Measurements from ENCODE around the gene NTMT2.
"Not testable (repeated sequence)": the region's sequence is repeated elsewhere in the genome, so short reads cannot be mapped to it uniquely, and the experiment has no call there.

Gene NTMT2

GRCh38 chr1:170157820-170158219, 12.1 kb downstream of the NTMT2 start:
- no peak for DNase-seq

DNA sequence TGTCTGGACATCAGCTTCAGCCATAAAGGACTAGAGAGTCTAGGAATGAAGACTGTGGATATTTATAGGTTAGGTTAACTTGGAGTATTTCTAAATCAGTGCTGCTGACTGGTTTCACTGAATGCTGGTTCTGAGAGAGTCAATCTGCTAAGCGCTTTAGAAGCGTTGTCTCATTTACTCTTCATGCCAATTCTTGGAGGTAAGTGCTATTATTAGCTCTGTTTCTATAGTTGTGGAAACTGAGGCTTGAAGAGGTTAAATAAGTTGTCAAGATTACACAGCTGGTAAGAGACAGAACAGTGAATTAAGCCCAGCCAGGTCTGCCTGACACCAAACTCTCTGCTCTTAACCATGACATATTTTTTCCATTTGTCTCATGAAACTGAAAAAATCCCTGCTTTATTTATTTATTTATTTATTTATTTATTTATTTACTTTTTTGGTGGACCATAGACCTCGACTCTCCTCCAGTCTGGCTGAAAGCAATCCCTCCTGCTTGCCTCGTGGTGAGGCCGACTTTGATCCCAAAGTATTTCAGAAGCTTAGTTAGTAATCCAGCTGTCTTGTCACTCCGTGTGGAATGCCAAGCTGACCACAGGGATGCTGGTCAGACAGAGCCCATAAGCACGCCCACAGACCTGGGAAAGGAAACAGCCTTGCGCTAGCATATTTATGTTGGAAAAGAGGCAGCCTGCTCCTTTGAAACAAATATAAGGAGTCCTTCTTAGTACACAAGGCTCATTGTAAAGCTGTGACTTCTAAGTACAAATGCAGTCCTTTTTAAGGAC, 16.9 kb downstream of the NTMT2 start:
- no peak for DNase-seq

- no peak for DNase-seq
These were observed 18.5 kb downstream of the NTMT2 start for GRCh38 chr1:170164103-170164763.

- DNase-seq = no peak
These were observed 20.9 kb downstream of the NTMT2 start for GRCh38 chr1:170166518-170167180.

DNA sequence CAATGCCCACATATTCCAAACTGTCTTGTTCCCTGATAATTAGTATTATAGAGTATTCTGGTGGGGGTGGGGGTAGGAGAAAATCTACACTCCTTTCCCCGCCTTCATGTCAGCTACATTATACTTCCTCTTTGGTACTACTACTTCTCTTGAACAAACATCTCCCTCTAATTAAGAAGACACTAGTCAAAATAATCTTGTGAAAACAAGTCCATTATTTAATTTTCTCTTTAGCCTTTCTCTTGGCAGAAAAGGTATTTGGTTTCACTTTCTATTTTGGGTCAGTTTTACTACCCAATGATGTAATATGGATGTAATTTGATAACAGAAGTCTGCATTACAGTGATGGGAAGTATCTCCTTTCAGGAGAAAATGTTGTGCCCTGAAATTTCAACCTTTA, 22.5 kb downstream of the NTMT2 start:
- DNase-seq = peak in 1 of 2 donors; percentile 4

DNA sequence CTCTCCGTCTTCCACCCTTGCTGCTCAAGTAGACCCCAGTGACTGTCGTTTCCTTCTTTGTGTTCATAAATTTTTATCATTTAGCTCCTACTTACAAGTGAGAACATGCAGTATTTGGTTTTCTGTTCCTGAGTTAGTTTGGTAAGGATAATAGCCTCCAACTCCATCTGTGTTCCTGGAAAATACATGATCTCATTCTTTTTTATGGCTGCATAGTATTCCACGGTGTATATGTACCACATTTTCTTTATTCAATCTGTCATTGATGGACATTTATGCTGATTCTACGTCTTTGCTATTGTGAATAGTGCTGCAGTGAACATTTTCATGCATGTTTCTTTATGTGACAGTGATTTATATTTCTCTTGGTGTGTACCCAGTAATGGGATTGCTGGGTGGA, 24.8 kb downstream of the NTMT2 start:
- DNase-seq = not testable (repeated sequence)

DNA sequence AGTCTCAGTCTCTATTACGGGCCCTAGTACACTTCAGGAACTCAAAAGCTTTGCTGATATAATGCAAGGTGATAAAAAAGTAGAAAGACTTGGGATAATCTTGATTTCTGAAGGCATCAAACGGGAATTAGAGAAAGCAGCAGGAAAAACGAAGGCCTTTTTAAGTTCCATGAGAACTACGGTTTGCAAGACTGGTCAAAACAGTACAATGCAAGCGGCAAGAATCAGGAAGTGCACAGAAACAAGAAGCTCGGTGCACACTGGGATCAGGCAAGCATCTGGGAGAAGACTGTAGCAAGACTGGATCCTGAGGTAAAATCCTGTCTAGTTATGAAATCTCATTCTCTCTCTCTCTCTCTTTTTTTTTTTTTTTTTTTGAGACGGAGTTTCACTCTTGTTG, 28.6 kb downstream of the NTMT2 start:
- no peak for DNase-seq

DNA sequence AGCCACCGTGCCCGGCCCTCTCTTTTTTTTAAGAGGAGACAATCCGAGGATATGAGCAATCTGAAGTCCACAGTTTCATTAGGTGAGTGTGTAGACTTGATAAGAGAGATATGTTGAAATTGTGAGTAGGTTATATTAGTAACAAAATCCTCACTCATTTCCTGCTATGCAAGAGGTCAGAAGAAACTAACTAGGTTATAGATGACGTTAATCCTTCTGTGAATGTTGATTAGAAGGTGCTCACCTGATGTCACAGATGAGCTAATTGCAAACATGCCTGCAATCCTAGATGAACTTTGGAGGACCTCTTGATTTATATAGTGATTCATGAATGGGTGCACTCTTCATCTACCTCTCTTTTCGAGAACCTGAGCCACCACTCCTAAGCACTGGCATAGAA, 29.3 kb downstream of the NTMT2 start:
- DNase-seq = no peak

- no peak for DNase-seq
These were observed 29.7 kb downstream of the NTMT2 start for GRCh38 chr1:170175484-170175883.

DNA sequence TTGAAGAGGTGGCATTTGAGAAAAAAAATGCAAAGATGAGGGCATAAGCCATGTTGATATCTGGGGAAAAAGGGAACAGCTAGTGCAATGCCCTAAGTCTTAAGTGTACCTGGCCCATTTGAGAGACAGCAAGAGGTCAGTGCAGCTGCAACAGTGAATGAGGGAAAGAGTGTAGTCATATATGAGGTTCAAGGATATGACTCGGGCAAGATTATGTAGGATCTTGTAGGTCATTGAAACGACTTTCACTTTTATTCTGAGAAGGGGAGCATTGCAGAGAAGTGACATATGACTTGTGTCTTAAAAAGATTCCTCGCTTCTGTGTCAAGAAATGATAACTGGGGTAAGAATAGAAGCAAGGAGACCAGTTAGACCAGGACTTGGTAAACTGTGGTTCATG, 31.0 kb downstream of the NTMT2 start:
- DNase-seq = no peak

DNA sequence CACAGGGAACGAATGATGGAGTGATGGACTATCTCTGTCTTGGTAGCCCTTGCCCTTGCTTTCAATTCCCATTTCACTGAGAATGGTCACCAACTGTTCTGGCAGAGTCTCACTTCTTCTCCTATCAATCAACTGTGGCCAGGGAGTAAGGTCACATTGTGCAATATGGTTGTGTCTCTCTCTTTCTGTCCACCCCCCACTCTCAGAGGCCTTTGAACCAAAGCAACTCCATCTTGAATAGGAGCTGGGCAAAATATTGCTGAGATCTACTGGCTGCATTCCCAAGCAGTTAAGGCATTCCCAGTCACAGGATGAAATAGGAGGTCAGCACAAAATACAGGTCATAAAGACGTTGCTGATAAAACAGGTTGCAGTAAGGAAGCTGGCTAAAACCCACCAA, 36.7 kb downstream of the NTMT2 start:
- no peak for DNase-seq

- no peak for DNase-seq
These were observed 46.8 kb downstream of the NTMT2 start for GRCh38 chr1:170192546-170192945.

GRCh38 chr1:170194451-170194850, 48.7 kb downstream of the NTMT2 start:
- no peak for DNase-seq

GRCh38 chr1:170196490-170197236, 50.9 kb downstream of the NTMT2 start:
- no peak for DNase-seq

- DNase-seq = no peak
These were observed 52.3 kb downstream of the NTMT2 start for GRCh38 chr1:170198090-170198489.

DNA sequence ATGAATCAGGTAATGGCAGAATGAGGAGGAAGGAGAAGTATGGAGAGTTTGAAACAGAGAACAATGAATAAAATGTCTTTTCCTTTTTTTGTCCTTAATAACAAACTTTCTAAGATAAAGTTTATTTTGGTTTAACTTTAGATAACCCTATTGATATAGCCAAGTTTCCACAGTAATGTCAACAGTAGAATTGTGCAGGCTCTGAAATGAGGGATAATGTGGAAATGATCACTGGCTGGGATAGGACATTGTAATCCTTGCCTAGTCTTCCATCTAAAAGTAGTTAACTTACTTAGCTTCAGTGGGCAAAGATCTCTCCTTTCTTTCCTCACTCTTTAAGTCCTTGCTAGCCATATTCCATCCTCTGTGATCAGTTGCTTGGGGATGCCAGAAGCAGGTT, 52.8 kb downstream of the NTMT2 start:
- no peak for DNase-seq

DNA sequence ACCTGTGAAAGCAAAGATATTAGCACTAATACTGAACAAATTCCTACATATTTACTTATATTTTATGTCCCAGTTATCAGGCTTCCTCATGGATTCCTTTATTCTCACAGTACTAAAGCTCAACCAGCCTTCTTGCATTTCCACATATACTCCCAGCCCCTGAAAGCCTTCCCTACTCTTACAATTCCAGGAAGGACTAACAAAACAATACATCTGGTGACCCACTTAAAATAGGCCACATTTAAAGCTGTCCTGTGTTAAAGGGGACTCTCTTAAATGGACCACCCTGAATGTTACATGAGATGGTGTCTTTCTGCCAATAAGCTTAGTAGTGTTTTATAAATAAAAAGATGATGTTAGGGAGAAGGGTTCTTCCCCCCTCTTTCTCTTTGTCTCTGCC, 54.4 kb downstream of the NTMT2 start:
- no peak for DNase-seq

- DNase-seq = no peak
These were observed 55.0 kb downstream of the NTMT2 start for GRCh38 chr1:170200621-170201397.

- DNase-seq = no peak
These were observed 57.9 kb downstream of the NTMT2 start for GRCh38 chr1:170203693-170204092.

DNA sequence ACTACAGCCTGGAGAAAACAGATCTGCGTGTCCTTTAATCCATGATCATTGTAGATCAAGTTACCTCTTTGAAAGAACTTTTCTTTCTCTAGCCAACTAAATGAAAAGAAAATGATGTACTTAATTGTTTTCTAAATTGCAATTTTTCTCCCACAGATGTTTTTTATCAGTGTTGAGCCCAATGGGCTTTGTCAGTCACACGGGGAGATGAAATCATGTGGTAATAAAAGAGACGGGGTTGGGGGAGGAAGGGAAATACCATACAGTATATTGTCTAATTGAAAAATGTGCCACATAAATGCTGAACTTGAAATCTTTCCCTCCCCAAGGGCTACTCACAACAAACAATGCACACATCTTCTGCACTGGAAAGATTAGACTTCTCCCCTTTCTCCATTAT, 58.4 kb downstream of the NTMT2 start:
- DNase-seq = no peak

- no peak for DNase-seq
These were observed 59.5 kb downstream of the NTMT2 start for GRCh38 chr1:170205301-170205700.

DNA sequence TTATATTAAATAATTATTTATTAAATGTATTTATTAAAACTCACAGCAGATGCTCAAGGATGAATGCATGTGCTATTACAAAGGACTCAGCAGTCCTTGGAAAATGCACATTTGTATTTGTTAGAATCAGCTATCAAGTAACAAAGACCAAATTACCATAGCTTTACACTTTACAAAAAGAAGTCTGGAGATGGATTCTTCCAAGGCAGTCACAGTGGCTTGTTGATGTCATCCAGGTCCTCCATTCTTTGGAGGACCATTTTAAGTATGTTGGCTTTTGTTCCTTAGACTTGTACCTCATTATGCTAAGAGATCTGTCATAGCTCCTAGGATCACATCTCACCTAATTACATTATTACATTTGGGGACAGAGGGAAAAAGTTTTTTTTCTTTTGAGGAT, 63.4 kb downstream of the NTMT2 start:
- no peak for DNase-seq

GRCh38 chr1:170210142-170210541, 64.4 kb downstream of the NTMT2 start:
- no peak for DNase-seq

All from CD4-positive, alpha-beta T cell treated with Interleukin-4 for 1 hour (primary cell).